H1 (cell line): Measurements from ENCODE around the gene SH3RF3. TPM values are rescaled to one million over a fixed set of nuclear protein-coding genes. Genes with fewer than 3 reads are reported as not detected.

Experiments
- CTCF ChIA-PET: fragments of 300-600 bp; sonication (Branson Sonifier 250); formaldehyde crosslinking; loops from one replicate; lab custom pipeline; 2021; ENCODE audit not compliant: partially characterized antibody; lab: Charles Lee
- POLR2A ChIA-PET: fragments of 300-600 bp; sonication (Branson Sonifier 250); formaldehyde crosslinking; loops from one replicate; lab custom pipeline; 2021; ENCODE audit warnings: inconsistent platforms; ENCODE audit not compliant: partially characterized antibody; lab: Charles Lee
- DNase-seq, 2 experiments: peaks; one replicate each; pipeline versions ENCODE4 v3.0.0 to v3.0.0-alpha.2; 2010 to 2022; ENCODE audit warnings: low spot score in 2 of 2, low read depth in 1 of 2, mixed read lengths in 1 of 2
- FAIRE-seq: peaks from 2 replicates; lab custom pipeline; 2011; peaks lifted over from hg19 to GRCh38; lab: Jason Lieb, UNC
- H2AFZ ChIP-seq: 2 replicates; pipeline ENCODE4 v1.8.1; 2012; ENCODE audit warnings: low read length, inconsistent platforms
- H2AK5ac ChIP-seq: 2 replicates; pipeline ENCODE4 v1.6.1; 2013; ENCODE audit warnings: low read depth, low read length
- H2BK120ac ChIP-seq: replicated peaks from 2 replicates; pipeline ENCODE3; 2013; ENCODE audit warnings: low read depth, low read length, inconsistent platforms
- H2BK12ac ChIP-seq: 2 replicates; pipeline ENCODE4 v1.6.1; 2013; ENCODE audit warnings: low read depth, low read length
- H2BK15ac ChIP-seq: 2 replicates; pipeline ENCODE4 v1.6.1; 2013; ENCODE audit warnings: low read length
- H2BK20ac ChIP-seq: 2 replicates; pipeline ENCODE4 v1.6.1; 2013; ENCODE audit warnings: low read length
- H2BK5ac ChIP-seq: 2 replicates; pipeline ENCODE4 v1.6.1; 2013; ENCODE audit warnings: low read depth, low read length
- H3K14ac ChIP-seq: 2 replicates; pipeline ENCODE4 v1.6.1; 2013; ENCODE audit warnings: inconsistent platforms; ENCODE audit not compliant: insufficient read length
- H3K18ac ChIP-seq: 2 replicates; pipeline ENCODE4 v1.6.1; 2013; ENCODE audit warnings: low read length; ENCODE audit errors: extremely low read depth
- H3K23ac ChIP-seq: 2 replicates; pipeline ENCODE4 v1.6.1; 2013; ENCODE audit warnings: inconsistent platforms; ENCODE audit not compliant: insufficient read length
- H3K23me2 ChIP-seq: 2 replicates; pipeline ENCODE4 v1.6.1; 2013; ENCODE audit warnings: low read depth, low read length
- H3K27ac ChIP-seq: 2 replicates; pipeline ENCODE4 v1.6.1; 2011; ENCODE audit warnings: low read depth, low read length, inconsistent platforms
- H3K27me3 ChIP-seq, 4 experiments: replicated peaks in 1 of 4; 1 replicate in 1 of 4; 2 replicates in 3 of 4; pipeline versions ENCODE4 v1.6.1 to v1.8.1; 2011 to 2013; ENCODE audit warnings: low read length in 3 of 4, mild to moderate bottlenecking in 3 of 4, inconsistent platforms in 2 of 4, mixed read lengths in 2 of 4, moderate library complexity in 1 of 4; ENCODE audit not compliant: control insufficient read depth in 3 of 4, insufficient read depth in 3 of 4; ENCODE audit errors: extremely low read depth in 1 of 4
- H3K36me3 ChIP-seq, 4 experiments: 2 replicates each; pipeline versions ENCODE4 v1.6.1 to v1.8.1; 2011 to 2013; ENCODE audit warnings: mild to moderate bottlenecking in 4 of 4, low read length in 3 of 4, moderate library complexity in 2 of 4, control low read depth in 1 of 4, inconsistent platforms in 1 of 4; ENCODE audit not compliant: insufficient read depth in 4 of 4, control insufficient read depth in 2 of 4
- H3K4ac ChIP-seq: replicated peaks from 2 replicates; pipeline ENCODE3; 2013; ENCODE audit warnings: low read length, low read depth, mixed read lengths, inconsistent platforms; ENCODE audit not compliant: insufficient read length
- H3K4me1 ChIP-seq, 4 experiments: replicated peaks in 1 of 4; 1 replicate in 1 of 4; 2 replicates in 3 of 4; pipeline versions ENCODE4 v1.6.1 to v1.8.1; 2011 to 2013; ENCODE audit warnings: low read length in 3 of 4, inconsistent platforms in 2 of 4, mixed read lengths in 1 of 4; ENCODE audit not compliant: insufficient read depth in 4 of 4, control insufficient read depth in 3 of 4
- H3K4me2 ChIP-seq, 2 experiments: 2 replicates each; pipeline versions ENCODE4 v1.6.1 to v1.8.1; 2011 to 2013; ENCODE audit warnings: low read depth in 2 of 2, low read length in 2 of 2, control low read depth in 1 of 2, inconsistent platforms in 1 of 2, mild to moderate bottlenecking in 1 of 2; ENCODE audit not compliant: insufficient read depth in 1 of 2
- H3K4me3 ChIP-seq, 4 experiments: fragments of 200-600, 300-600 bp in 1 of 4; sonication (generic), shearing (Covaris generic), sonication (Bioruptor Twin) in 1 of 4; 2 replicates each; pipeline versions ENCODE4 v1.5.1 to v1.8.1; 2011 to 2016; ENCODE audit warnings: low read length in 4 of 4, low read depth in 3 of 4, control low read depth in 2 of 4, inconsistent platforms in 2 of 4, mild to moderate bottlenecking in 2 of 4, mixed read lengths in 1 of 4, moderate library complexity in 1 of 4; ENCODE audit not compliant: insufficient read depth in 2 of 4; ENCODE audit errors: extremely low read depth in 1 of 4
- H3K56ac ChIP-seq: replicated peaks from 2 replicates; pipeline ENCODE3; 2013; ENCODE audit warnings: low read depth, mild to moderate bottlenecking, mixed read lengths, low read length, inconsistent platforms; ENCODE audit not compliant: insufficient read length
- H3K79me1 ChIP-seq: 2 replicates; pipeline ENCODE4 v1.6.1; 2013; ENCODE audit warnings: low read depth, low read length, control low read depth
- H3K79me2 ChIP-seq, 2 experiments: 2 replicates each; pipeline versions ENCODE4 v1.6.1 to v1.8.1; 2012 to 2013; ENCODE audit warnings: low read length in 2 of 2, mild to moderate bottlenecking in 2 of 2, inconsistent platforms in 1 of 2; ENCODE audit not compliant: insufficient read depth in 2 of 2, control insufficient read depth in 1 of 2
- H3K9ac ChIP-seq, 4 experiments: replicated peaks in 1 of 4; 1 replicate in 1 of 4; 2 replicates in 3 of 4; pipeline versions ENCODE4 v1.6.1 to v1.8.1; 2011 to 2013; ENCODE audit warnings: low read depth in 3 of 4, low read length in 3 of 4, control low read depth in 2 of 4, mild to moderate bottlenecking in 2 of 4, moderate library complexity in 2 of 4, inconsistent platforms in 1 of 4; ENCODE audit errors: extremely low read depth in 1 of 4
- H3K9me3 ChIP-seq, 2 experiments: 2 replicates each; pipeline versions ENCODE4 v1.6.1 to v1.8.1; 2012 to 2013; ENCODE audit warnings: mild to moderate bottlenecking in 2 of 2, moderate library complexity in 2 of 2, control low read depth in 1 of 2, inconsistent platforms in 1 of 2, low read depth in 1 of 2, low read length in 1 of 2, mixed read lengths in 1 of 2; ENCODE audit not compliant: insufficient read depth in 2 of 2
- H4K20me1 ChIP-seq, 2 experiments: replicated peaks in 1 of 2; 2 replicates each; pipeline versions ENCODE3 to v1.8.1; 2011 to 2013; ENCODE audit warnings: inconsistent platforms in 2 of 2, low read length in 2 of 2, mild to moderate bottlenecking in 1 of 2; ENCODE audit not compliant: insufficient read depth in 2 of 2, control insufficient read depth in 1 of 2
- H4K5ac ChIP-seq: 2 replicates; pipeline ENCODE4 v1.6.1; 2013; ENCODE audit warnings: low read length, low read depth, mixed read lengths, inconsistent platforms; ENCODE audit not compliant: insufficient read length
- H4K8ac ChIP-seq: 2 replicates; pipeline ENCODE4 v1.8.0; 2013; ENCODE audit warnings: mild to moderate bottlenecking, moderate library complexity, low read length, inconsistent platforms; ENCODE audit not compliant: insufficient read depth; ENCODE audit errors: extremely low read depth
- H4K91ac ChIP-seq: replicated peaks from 2 replicates; pipeline ENCODE3; 2013; ENCODE audit warnings: low read length, mixed read lengths, inconsistent platforms; ENCODE audit not compliant: insufficient read length
- CTCF ChIP-seq, 3 experiments: IDR thresholded peaks; 1 replicate in 2 of 3; 2 replicates in 1 of 3; pipeline versions ENCODE4 v1.5.1 to v1.6.1; 2011; ENCODE audit warnings: low read length in 3 of 3, mild to moderate bottlenecking in 3 of 3, inconsistent platforms in 2 of 3, low read depth in 1 of 3, moderate library complexity in 1 of 3; ENCODE audit not compliant: insufficient read depth in 1 of 3; ENCODE audit errors: control extremely low read depth in 1 of 3
- JUN ChIP-seq: IDR thresholded peaks from 2 replicates; pipeline ENCODE4 v1.6.1; 2011; ENCODE audit warnings: low read depth, mild to moderate bottlenecking, improper control_type of control experiment, low read length
- JUND ChIP-seq: IDR thresholded peaks from 2 replicates; pipeline ENCODE4 v1.6.1; 2011; ENCODE audit warnings: mild to moderate bottlenecking, improper control_type of control experiment, low read length
- MAX ChIP-seq: IDR thresholded peaks from 2 replicates; pipeline ENCODE4 v1.6.1; 2012; ENCODE audit warnings: inconsistent platforms
- RAD21 ChIP-seq, 2 experiments: IDR thresholded peaks in 1 of 2; conservative IDR thresholded peaks in 1 of 2; 2 replicates each; pipeline ENCODE4 v1.6.1; 2011; ENCODE audit warnings: low read depth in 2 of 2, low read length in 2 of 2, improper control_type of control experiment in 1 of 2, inconsistent platforms in 1 of 2, mild to moderate bottlenecking in 1 of 2, moderate library complexity in 1 of 2
- SIRT6 ChIP-seq: IDR thresholded peaks from one replicate; pipeline ENCODE4 v1.7.1; 2012; ENCODE audit warnings: low read length, inconsistent platforms
- SIX5 ChIP-seq: IDR thresholded peaks from 2 replicates; pipeline ENCODE4 v1.6.1; 2011; ENCODE audit warnings: mild to moderate bottlenecking, low read depth, low read length
- WGBS, 2 experiments: shearing (Covaris generic) in 1 of 2; methylation state at CpG; one replicate each; pipeline versions ENCODE4 v1.1.6 to v1.1.7; 2013 to 2015; ENCODE audit warnings: low lambda C conversion rate in 2 of 2, mixed read lengths in 2 of 2, inconsistent platforms in 1 of 2, low coverage in 1 of 2, missing lambda C conversion rate in 1 of 2; ENCODE audit not compliant: insufficient replicate concordance in 2 of 2, insufficient coverage in 1 of 2, insufficient read length in 1 of 2; ENCODE audit errors: extremely low coverage in 1 of 2, missing lambda C conversion rate in 1 of 2; 5-methylcytosine and 5-hydroxymethylcytosine counted together
- polyA plus RNA-seq, 7 experiments: library from polyadenylated mRNA; depleted of rRNA in 3 of 7; stranded (reverse) in 5 of 7; unstranded in 2 of 7; fragments of >200 nt in 5 of 7; fragments of 200-250 nt in 2 of 7; gene quantifications; 1 replicate in 5 of 7; 2 replicates in 1 of 7; 4 replicates in 1 of 7; pipeline versions ENCODE4 v1.2.1 to v1.2.3, GENCODE V29; 2011 to 2013; ENCODE audit warnings: missing spikeins in 2 of 7, mixed read lengths in 2 of 7
- total RNA-seq: library from RNA; stranded (reverse); fragmentation: NEBNext Ultra II Directional; extraction: Animal tissue kit (Norgen Biotek cat#: 25700); gene quantifications from 2 replicates; pipeline ENCODE4 v1.2.1, GENCODE V29; 2021

SH3RF3 gene
- total and polyA plus RNA-seq, 2 of the 8 experiments (the other 6 are each of a cell fraction or from before 2014, with no cell fraction given): 0.11 to 0.65 TPM

- Histone ChIP-seq H3K23me2 (no peaks in the 10 kb centered on the region), H4K20me1 (no peaks in the 10 kb centered on the region), H3K4me2 (no peak overlapping the region)
These were observed 328.8 kb downstream of the SH3RF3 start for GRCh38 chr2:109457794-109458193.

More at GRCh38 chr2:109457794-109458193, 328.8 kb downstream of the SH3RF3 start:
- Histone ChIP-seq H2BK120ac (no peak overlapping the region), H3K4ac (no peak overlapping the region), H3K23ac (no peak overlapping the region), H2AFZ (peak overlapping the region; percentile 60; the same call in 1 of the 2 replicates), H4K91ac (no peak overlapping the region), H3K79me2 (no peaks in the 10 kb centered on the region), H2BK12ac (no peak overlapping the region), H3K79me1 (no peaks in the 10 kb centered on the region), H2BK5ac (no peak overlapping the region), H3K9ac (no peak overlapping the region), H3K27ac (no peak overlapping the region), H3K4me1 (no peaks in the 10 kb centered on the region), H3K14ac (no peak overlapping the region), H3K56ac (no peak overlapping the region), H2BK15ac (no peak overlapping the region), H2AK5ac (no peak overlapping the region), H3K18ac (no peak overlapping the region), H3K9me3 (no peaks in the 10 kb centered on the region), H3K4me3 (no peak overlapping the region), H4K8ac (no peak overlapping the region), H3K36me3 (no peaks in the 10 kb centered on the region), H3K27me3 (no peaks in the 10 kb centered on the region), H2BK20ac (no peak overlapping the region), H4K5ac (no peak overlapping the region)
- peak; percentile 28 for FAIRE-seq
- WGBS, 2 experiments: 86% methylated on average over 7 of the region's 7 CpGs; no CpG with 5 or more reads in 1 of the 2 experiments
- DNase-seq: no peak
- CTCF ChIA-PET: interaction anchor here (0.8 to 2.2 kb wide), 4 partner anchors 19 to 335 kb away, joined by 3 to 6 read pairs (median 5); no protein-coding TSS in a partner anchor
- TF ChIP-seq JUN (no peak), RAD21 (IDR thresholded peaks at IDR 0.05 in 1 of 2, conservative IDR thresholded peaks at IDR 0.05 in 1 of 2; ENCODE audit: low read depth in 2 of 2, low read length in 2 of 2) (peak in 1 of 2 experiments; percentile 25; a peak in 1 of 4 replicates), SIRT6 (no peak), SIX5 (no peak), JUND (no peak), MAX (peak; percentile 8; the same call in 1 of the 2 replicates), CTCF (IDR thresholded peaks at IDR 0.05; ENCODE audit: control extremely low read depth in 1 of 3, insufficient read depth in 1 of 3, low read depth in 1 of 3, low read length in 3 of 3) (peak in 1 of 3 experiments; percentile 22; a peak in 1 of 4 replicates)
- POLR2A ChIA-PET: no interaction called here
